IPS-20b (cell line): Measurements from ENCODE around the gene ABRACL.

Source experiments
- H3K27ac ChIP-seq: one replicate; pipeline ENCODE4 v1.5.1; 2013; ENCODE audit warnings: low read length
- H3K27me3 ChIP-seq: 2 replicates; pipeline ENCODE4 v1.6.1; 2013; ENCODE audit warnings: mild to moderate bottlenecking, low read length, inconsistent platforms; ENCODE audit not compliant: insufficient read depth
- H3K36me3 ChIP-seq: 2 replicates; pipeline ENCODE4 v1.6.1; 2013; ENCODE audit warnings: low read depth, mild to moderate bottlenecking, inconsistent platforms, low read length, moderate library complexity; ENCODE audit not compliant: insufficient read depth
- H3K4me1 ChIP-seq: 2 replicates; pipeline ENCODE4 v1.6.1; 2013; ENCODE audit warnings: mild to moderate bottlenecking, control low read depth, inconsistent platforms, low read length, moderate library complexity; ENCODE audit not compliant: insufficient read depth
- H3K4me3 ChIP-seq: 2 replicates; pipeline ENCODE4 v1.5.1; 2013; ENCODE audit warnings: mild to moderate bottlenecking, low read length, inconsistent platforms
- H3K9ac ChIP-seq: 2 replicates; pipeline ENCODE4 v1.6.1; 2013; ENCODE audit warnings: low read depth, mild to moderate bottlenecking, inconsistent platforms, low read length, moderate library complexity
- H3K9me3 ChIP-seq: 2 replicates; pipeline ENCODE4 v1.6.1; 2013; ENCODE audit warnings: mild to moderate bottlenecking, low read depth, low read length, inconsistent platforms; ENCODE audit not compliant: insufficient read depth

The ABRACL gene

DNA sequence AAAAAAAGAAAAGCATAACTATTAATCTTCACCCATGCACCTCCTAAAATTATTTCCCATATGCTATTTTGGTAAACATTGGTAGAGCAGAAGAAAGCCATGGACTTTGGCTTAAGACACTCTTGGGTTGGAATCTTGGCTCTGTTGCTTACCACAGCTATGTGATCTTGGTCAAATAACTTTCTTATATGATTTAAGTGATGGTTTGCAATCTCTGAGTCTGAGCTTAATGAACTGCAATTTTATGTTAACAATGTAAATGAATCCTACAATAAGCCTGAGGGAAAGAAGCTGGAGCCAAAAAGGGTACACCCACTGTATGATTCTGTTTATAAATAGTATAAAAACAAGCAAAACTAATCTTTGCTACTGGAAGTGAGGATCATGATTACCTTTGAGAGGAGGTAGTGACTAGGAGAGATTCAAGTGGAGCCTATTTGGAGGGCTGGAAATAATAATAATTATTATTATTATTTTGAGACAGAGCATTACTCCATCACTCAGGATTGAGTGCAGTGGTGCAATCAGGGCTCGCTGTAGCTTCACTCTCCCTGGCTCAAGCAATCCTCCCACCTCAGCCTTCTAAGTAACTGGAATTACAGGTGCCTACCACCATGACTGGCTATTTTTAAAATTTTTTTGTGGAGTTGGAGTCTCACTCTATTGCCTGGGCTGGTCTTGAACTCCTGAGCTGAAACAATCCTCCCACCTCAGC is 34.5 kb downstream of the ABRACL start:
- H3K4me1 ChIP-seq, result no peaks in the 10 kb centered on the region
- H3K4me3 ChIP-seq, result no peak overlapping the region
- no peaks in the 10 kb centered on the region for H3K27me3 ChIP-seq
- H3K9ac ChIP-seq, result no peak overlapping the region
- H3K36me3 ChIP-seq, result no peaks in the 10 kb centered on the region
- H3K27ac ChIP-seq, result no peak overlapping the region
- H3K9me3 ChIP-seq, result no peaks in the 10 kb centered on the region

DNA sequence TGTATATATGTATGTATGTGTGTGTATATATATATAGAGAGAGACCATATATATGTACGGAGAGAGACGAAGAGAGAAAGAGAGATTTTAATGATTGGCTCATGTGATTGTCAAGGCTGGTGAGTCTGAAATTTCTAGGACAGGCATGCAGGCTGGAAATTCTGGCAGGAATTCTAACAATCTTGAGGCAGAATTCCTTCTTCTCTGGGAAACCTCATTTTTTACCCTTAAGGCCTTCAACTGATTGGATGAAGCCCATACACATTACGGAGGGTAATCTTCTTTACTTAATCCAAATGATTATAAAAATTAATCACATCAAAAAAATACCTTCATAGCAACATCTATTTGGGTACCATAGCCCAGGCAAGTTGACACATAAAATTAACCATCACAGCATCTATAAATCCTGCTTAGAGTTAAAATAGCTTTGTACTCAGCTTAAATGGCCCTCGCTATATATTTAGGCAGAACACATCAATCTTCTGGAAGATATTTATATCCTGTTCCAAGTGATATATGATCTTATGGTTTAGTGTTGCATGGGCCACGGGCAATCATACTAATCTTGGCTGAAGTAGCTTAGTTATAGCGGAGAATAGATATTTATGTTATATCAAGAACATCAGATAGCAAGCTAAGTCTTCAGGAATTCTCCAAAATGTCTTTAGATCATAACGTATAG is 36.6 kb downstream of the ABRACL start:
- H3K4me1 ChIP-seq, result no peaks in the 10 kb centered on the region
- H3K4me3 ChIP-seq, result no peak overlapping the region
- no peak overlapping the region for H3K9ac ChIP-seq
- no peaks in the 10 kb centered on the region for H3K27me3 ChIP-seq
- no peak overlapping the region for H3K27ac ChIP-seq
- H3K36me3 ChIP-seq, result no peaks in the 10 kb centered on the region
- H3K9me3 ChIP-seq, result no peaks in the 10 kb centered on the region

- Histone ChIP-seq H3K27ac (no peak overlapping the region), H3K4me3 (no peak overlapping the region), H3K9me3 (no peaks in the 10 kb centered on the region), H3K27me3 (no peaks in the 10 kb centered on the region), H3K9ac (no peak overlapping the region), H3K4me1 (no peaks in the 10 kb centered on the region), H3K36me3 (no peaks in the 10 kb centered on the region)
These were observed 37.5 kb downstream of the ABRACL start for GRCh38 chr6:139066080-139066479.

- H3K27ac ChIP-seq, result no peak overlapping the region
- H3K9ac ChIP-seq, result no peak overlapping the region
- H3K9me3 ChIP-seq, result no peaks in the 10 kb centered on the region
- H3K4me1 ChIP-seq, result no peaks in the 10 kb centered on the region
- no peak overlapping the region for H3K4me3 ChIP-seq
- H3K36me3 ChIP-seq, result no peaks in the 10 kb centered on the region
- no peaks in the 10 kb centered on the region for H3K27me3 ChIP-seq
These were observed 40.3 kb downstream of the ABRACL start for GRCh38 chr6:139068846-139069245.

- no peak overlapping the region for H3K27ac ChIP-seq
- H3K4me3 ChIP-seq, result no peak overlapping the region
- H3K9ac ChIP-seq, result no peak overlapping the region
- H3K36me3 ChIP-seq, result no peaks in the 10 kb centered on the region
- no peaks in the 10 kb centered on the region for H3K9me3 ChIP-seq
- H3K27me3 ChIP-seq, result no peaks in the 10 kb centered on the region
- H3K4me1 ChIP-seq, result no peaks in the 10 kb centered on the region
These were observed 44.6 kb downstream of the ABRACL start for GRCh38 chr6:139073118-139073517.

DNA sequence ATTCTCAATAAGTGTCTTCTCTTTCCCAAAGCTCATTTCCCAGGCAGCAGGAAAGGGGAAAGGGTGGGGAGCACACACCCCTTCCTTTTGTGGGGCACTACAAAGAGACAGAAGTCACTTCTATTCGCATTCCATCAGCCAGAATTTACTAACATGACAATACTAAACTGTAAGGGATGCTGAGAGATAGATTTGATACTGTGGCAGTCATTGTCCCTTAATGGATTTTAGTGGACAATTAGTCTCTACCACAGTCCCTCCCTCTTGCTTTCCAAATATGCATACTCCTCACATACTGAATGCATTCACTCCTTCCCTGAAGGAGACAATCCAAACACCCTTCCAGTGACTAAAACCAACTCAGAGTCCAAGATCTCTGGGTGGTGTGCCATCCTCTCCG is 50.5 kb downstream of the ABRACL start:
- H3K36me3 ChIP-seq, result no peaks in the 10 kb centered on the region
- no peaks in the 10 kb centered on the region for H3K4me1 ChIP-seq
- H3K27me3 ChIP-seq, result no peaks in the 10 kb centered on the region
- H3K4me3 ChIP-seq, result no peak overlapping the region
- H3K9me3 ChIP-seq, result no peaks in the 10 kb centered on the region
- no peak overlapping the region for H3K9ac ChIP-seq
- no peak overlapping the region for H3K27ac ChIP-seq

DNA sequence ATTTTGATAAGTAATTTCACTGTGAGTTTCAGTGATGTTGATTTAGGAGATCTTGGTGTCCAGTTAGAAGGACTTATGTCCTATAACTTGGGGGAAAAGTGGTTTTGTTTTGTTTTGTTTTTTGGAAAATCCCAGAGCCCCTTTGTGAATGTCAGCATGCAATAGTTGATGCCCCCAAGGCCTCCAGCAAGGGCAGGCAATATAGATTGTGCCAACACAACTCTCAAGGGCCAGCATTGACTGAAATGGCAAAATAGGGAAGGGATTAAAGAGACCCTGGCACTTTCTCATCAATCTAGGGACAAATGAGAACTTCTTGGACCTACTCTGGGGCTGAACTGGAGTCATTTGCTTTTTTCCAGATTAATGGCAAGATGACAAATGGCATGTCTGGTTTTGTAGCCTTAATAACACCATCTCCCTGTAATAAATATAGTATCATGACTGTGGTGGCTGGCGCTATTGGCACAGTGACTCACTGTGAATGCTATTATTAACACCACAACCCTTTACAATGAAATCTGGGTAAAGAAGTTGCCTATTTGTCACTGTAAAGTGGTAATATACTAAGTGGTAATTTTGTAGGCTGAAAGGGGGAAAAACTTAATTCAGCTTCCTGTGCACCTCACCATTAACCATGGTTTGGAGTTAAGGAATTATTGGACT is 51.8 kb downstream of the ABRACL start:
- Histone ChIP-seq H3K9me3 (no peaks in the 10 kb centered on the region), H3K4me1 (no peaks in the 10 kb centered on the region), H3K4me3 (no peak overlapping the region), H3K36me3 (no peaks in the 10 kb centered on the region), H3K27me3 (no peaks in the 10 kb centered on the region), H3K9ac (no peak overlapping the region), H3K27ac (no peak overlapping the region)

GRCh38 chr6:139081471-139081870 is 52.9 kb downstream of the ABRACL start:
- H3K4me3 ChIP-seq, result no peak overlapping the region
- H3K9ac ChIP-seq, result no peak overlapping the region
- H3K27me3 ChIP-seq, result no peaks in the 10 kb centered on the region
- no peaks in the 10 kb centered on the region for H3K36me3 ChIP-seq
- H3K4me1 ChIP-seq, result no peaks in the 10 kb centered on the region
- H3K9me3 ChIP-seq, result no peaks in the 10 kb centered on the region
- no peak overlapping the region for H3K27ac ChIP-seq

- H3K9me3 ChIP-seq, result no peaks in the 10 kb centered on the region
- no peaks in the 10 kb centered on the region for H3K4me1 ChIP-seq
- H3K36me3 ChIP-seq, result no peaks in the 10 kb centered on the region
- no peak overlapping the region for H3K4me3 ChIP-seq
- H3K27ac ChIP-seq, result no peak overlapping the region
- no peak overlapping the region for H3K9ac ChIP-seq
- H3K27me3 ChIP-seq, result no peaks in the 10 kb centered on the region
These were observed 53.8 kb downstream of the ABRACL start for GRCh38 chr6:139082370-139082769.

- H3K4me1 ChIP-seq, result no peaks in the 10 kb centered on the region
- H3K27me3 ChIP-seq, result no peaks in the 10 kb centered on the region
- no peak overlapping the region for H3K4me3 ChIP-seq
- no peaks in the 10 kb centered on the region for H3K9me3 ChIP-seq
- H3K36me3 ChIP-seq, result no peaks in the 10 kb centered on the region
- no peak overlapping the region for H3K27ac ChIP-seq
- no peak overlapping the region for H3K9ac ChIP-seq
These were observed 63.3 kb downstream of the ABRACL start for GRCh38 chr6:139091826-139092225.
